CD4-positive, alpha-beta T cell treated with Interferon alpha-2 for 1 hour (primary cell): ENCODE data around the gene BORCS5.

Source experiments
- DNase-seq, 2 donors: peaks; one replicate each; pipeline ENCODE4 v3.0.0-alpha.2; 2020 to 2022

The BORCS5 gene

GRCh38 chr12:12436831-12437345 is 80.0 kb downstream of the BORCS5 start:
- no peak for DNase-seq

GRCh38 chr12:12439636-12440035 is 82.8 kb downstream of the BORCS5 start:
- DNase-seq = peak; percentile 50 to 64

GRCh38 chr12:12440784-12441428 is 84.0 kb downstream of the BORCS5 start:
- DNase-seq = peak in 1 of 2 donors; percentile 18

- no peak for DNase-seq
Observed at GRCh38 chr12:12441429-12441807, 84.5 kb downstream of the BORCS5 start.

- DNase-seq = peak; percentile 65 to 82
Observed at GRCh38 chr12:12441843-12442461, 85.1 kb downstream of the BORCS5 start.

- DNase-seq = no peak
Observed at GRCh38 chr12:12442548-12443071, 85.7 kb downstream of the BORCS5 start.

- DNase-seq = no peak
Observed at GRCh38 chr12:12443431-12443878, 86.6 kb downstream of the BORCS5 start.

GRCh38 chr12:12445165-12445881 is 88.4 kb downstream of the BORCS5 start:
- peak in 1 of 2 donors; percentile 35 for DNase-seq

GRCh38 chr12:12445882-12446181 is 89.0 kb downstream of the BORCS5 start:
- DNase-seq = no peak

GRCh38 chr12:12446786-12447185 is 89.9 kb downstream of the BORCS5 start:
- DNase-seq = no peak

- DNase-seq = no peak
Observed at GRCh38 chr12:12447236-12447635, 90.4 kb downstream of the BORCS5 start.

GRCh38 chr12:12447837-12448236 is 91.0 kb downstream of the BORCS5 start:
- no peak for DNase-seq

GRCh38 chr12:12449533-12450025 is 92.7 kb downstream of the BORCS5 start:
- DNase-seq = peak in 1 of 2 donors; percentile 45

- no peak for DNase-seq
Observed at GRCh38 chr12:12450043-12450471, 93.2 kb downstream of the BORCS5 start.

GRCh38 chr12:12451098-12451497 is 94.2 kb downstream of the BORCS5 start:
- no peak for DNase-seq

- DNase-seq = no peak
Observed at GRCh38 chr12:12452326-12452902, 95.5 kb downstream of the BORCS5 start.

GRCh38 chr12:12453635-12454034 is 96.8 kb downstream of the BORCS5 start:
- DNase-seq = no peak

GRCh38 chr12:12454315-12454714 is 97.4 kb downstream of the BORCS5 start:
- DNase-seq = no peak

- DNase-seq = peak in 1 of 2 donors; percentile 59
Observed at GRCh38 chr12:12456637-12457036, 99.8 kb downstream of the BORCS5 start.

GRCh38 chr12:12460935-12461922 is 104.4 kb downstream of the BORCS5 start:
- peak in 1 of 2 donors; percentile 39 for DNase-seq

- no peak for DNase-seq
Observed at GRCh38 chr12:12461923-12462315, 105.0 kb downstream of the BORCS5 start.

GRCh38 chr12:12465522-12465921 is 108.6 kb downstream of the BORCS5 start:
- no peak for DNase-seq
